GM23338 (cell line): Measurements from ENCODE around the gene PDSS2. TPM values are rescaled to one million over a fixed set of nuclear protein-coding genes. Genes with fewer than 3 reads are reported as not detected.

Experiments
- ATAC-seq: fragments of 200-7000 bp; cut with Tn5 transposase; 3 replicates; pipeline ENCODE4 v1.9.1; 2020
- DNase-seq: peaks from one replicate; pipeline ENCODE4 v3.0.0-alpha.2; 2015; ENCODE audit warnings: low spot score
- H2AFZ ChIP-seq: fragments of 200-600 bp; sonication (generic); 2 replicates; pipeline ENCODE4 v1.8.0; 2016; ENCODE audit warnings: antibody characterized with exemption, mild to moderate bottlenecking, moderate library complexity
- H3F3A ChIP-seq: fragments of 200-600 bp; sonication (generic); replicated peaks from 2 replicates; pipeline ENCODE4 v1.8.0; 2017; ENCODE audit warnings: antibody characterized with exemption, mixed run types, low read depth
- H3K27ac ChIP-seq: fragments of 200-600 bp; sonication (generic); 2 replicates; pipeline ENCODE4 v1.6.1; 2016; ENCODE audit warnings: low read depth
- H3K27me3 ChIP-seq: fragments of 200-600 bp; sonication (generic); 2 replicates; pipeline ENCODE4 v1.8.0; 2016; ENCODE audit warnings: mild to moderate bottlenecking, mixed run types, moderate library complexity; ENCODE audit not compliant: insufficient read depth
- H3K36me3 ChIP-seq: fragments of 200-600 bp; sonication (generic); 2 replicates; pipeline ENCODE4 v1.8.0; 2016; ENCODE audit warnings: mild to moderate bottlenecking; ENCODE audit not compliant: insufficient read depth
- H3K4me1 ChIP-seq: fragments of 200-600 bp; sonication (generic); 2 replicates; pipeline ENCODE4 v1.8.0; 2016; ENCODE audit warnings: mild to moderate bottlenecking, moderate library complexity; ENCODE audit not compliant: insufficient read depth
- H3K4me2 ChIP-seq: fragments of 200-600 bp; sonication (generic); 2 replicates; pipeline ENCODE4 v1.7.1; 2017; ENCODE audit warnings: mixed run types
- H3K4me3 ChIP-seq: fragments of 200-600 bp; sonication (generic); 2 replicates; pipeline ENCODE4 v1.6.1; 2016; ENCODE audit warnings: mixed run types
- H3K79me2 ChIP-seq: fragments of 200-600 bp; sonication (generic); replicated peaks from 2 replicates; pipeline ENCODE4 v1.8.0; 2017; ENCODE audit warnings: mild to moderate bottlenecking; ENCODE audit not compliant: insufficient read depth
- H3K9me2 ChIP-seq: fragments of 200-600 bp; sonication (generic); 2 replicates; pipeline ENCODE4 v1.8.0; 2017; ENCODE audit not compliant: insufficient read depth
- H4K20me1 ChIP-seq: fragments of 200-600 bp; sonication (generic); replicated peaks from 2 replicates; pipeline ENCODE4 v1.8.0; 2017; ENCODE audit warnings: mild to moderate bottlenecking; ENCODE audit not compliant: insufficient read depth
- H3K27ac Mint-ChIP-seq: 2 replicates; pipeline ENCODE4 v1.8.0; 2020; ENCODE audit warnings: inconsistent platforms, mild to moderate bottlenecking, moderate library complexity, mixed read lengths
- H3K27me3 Mint-ChIP-seq: 3 replicates; pipeline ENCODE4 v1.8.0; 2022; ENCODE audit warnings: low read depth, mild to moderate bottlenecking, moderate library complexity, mixed read lengths, inconsistent platforms; ENCODE audit not compliant: insufficient read depth, poor library complexity
- H3K36me3 Mint-ChIP-seq: 3 replicates; pipeline ENCODE4 v1.8.0; 2021; ENCODE audit warnings: low read depth, mild to moderate bottlenecking, inconsistent platforms, moderate library complexity, mixed read lengths
- H3K4me1 Mint-ChIP-seq: 3 replicates; pipeline ENCODE4 v1.8.0; 2020; ENCODE audit warnings: mild to moderate bottlenecking, inconsistent platforms, mixed read lengths
- H3K4me3 Mint-ChIP-seq: 3 replicates; pipeline ENCODE4 v1.8.0; 2021; ENCODE audit warnings: moderate library complexity, mild to moderate bottlenecking, inconsistent platforms, mixed read lengths
- H3K9me3 Mint-ChIP-seq: 3 replicates; pipeline ENCODE4 v1.8.0; 2020; ENCODE audit warnings: moderate library complexity, mild to moderate bottlenecking, inconsistent platforms, mixed read lengths
- CREB1 ChIP-seq: fragments of 250-450 bp; sonication (Bioruptor Pico); IDR thresholded peaks from 2 replicates; pipeline ENCODE4 v1.5.0; 2020; ENCODE audit warnings: low read depth, mild to moderate bottlenecking, moderate library complexity
- EZH2 ChIP-seq: fragments of 200-600 bp; sonication (generic); IDR thresholded peaks from one replicate; pipeline ENCODE4 v1.8.0; 2017; ENCODE audit warnings: antibody characterized with exemption, mild to moderate bottlenecking, low read depth; ENCODE audit not compliant: unreplicated experiment
- EZH2phosphoT487 ChIP-seq: fragments of 200-600 bp; sonication (generic); IDR thresholded peaks from one replicate; pipeline ENCODE4 v1.8.1; 2018; ENCODE audit warnings: antibody characterized with exemption; ENCODE audit not compliant: unreplicated experiment
- JUNB ChIP-seq: IDR thresholded peaks from one replicate; pipeline ENCODE4 v1.6.1; 2016; ENCODE audit warnings: antibody characterized with exemption; ENCODE audit not compliant: unreplicated experiment
- NANOG ChIP-seq: IDR thresholded peaks from 2 replicates; pipeline ENCODE4 v1.6.1; 2016; ENCODE audit warnings: antibody characterized with exemption, borderline replicate concordance
- POLR2AphosphoS5 ChIP-seq: IDR thresholded peaks from 2 replicates; pipeline ENCODE4 v1.6.1; 2016; ENCODE audit warnings: antibody characterized with exemption, low read depth
- STAT1 ChIP-seq: IDR thresholded peaks from one replicate; pipeline ENCODE4 v1.6.1; 2016; ENCODE audit warnings: antibody characterized with exemption; ENCODE audit not compliant: unreplicated experiment
- ZNF114 ChIP-seq: fragments of 250-450 bp; sonication (Bioruptor Pico); IDR thresholded peaks from 2 replicates; pipeline ENCODE4 v1.5.0; 2020; ENCODE audit warnings: mild to moderate bottlenecking, moderate library complexity
- ZNF331 ChIP-seq: fragments of 250-450 bp; sonication (Bioruptor Pico); IDR thresholded peaks from 2 replicates; pipeline ENCODE4 v1.5.0; 2020; ENCODE audit warnings: low read depth, mild to moderate bottlenecking, moderate library complexity
- polyA plus RNA-seq: library from polyadenylated mRNA; unstranded; fragments of >200 nt; fragmentation: Nextera tagmentation; extraction: Ambion mirVana; gene quantifications from 2 replicates; pipeline ENCODE4 v1.2.1, GENCODE V29; 2016
- total RNA-seq: library from RNA; depleted of rRNA; stranded (reverse); fragments of >200 nt; shearing (Covaris generic); gene quantifications from 2 replicates; pipeline ENCODE4 v1.2.3, GENCODE V29; 2014
- TF ChIP-seq, protein P1 (sequence below): IDR thresholded peaks from 2 replicates; pipeline ENCODE4 v1.6.1; 2016; ENCODE audit warnings: antibody characterized with exemption
- TF ChIP-seq, protein P2 (sequence below), 2 experiments: fragments of 200-600 bp in 1 of 2; sonication (generic) in 1 of 2; conservative IDR thresholded peaks; 2 replicates each; pipeline versions ENCODE4 v1.5.1 to v1.6.1; 2016 to 2017; ENCODE audit warnings: antibody characterized with exemption in 2 of 2, low read depth in 2 of 2, mild to moderate bottlenecking in 2 of 2, moderate library complexity in 1 of 2
- TF ChIP-seq, protein P3 (sequence below): IDR thresholded peaks from one replicate; pipeline ENCODE4 v1.6.1; 2018; ENCODE audit warnings: antibody characterized with exemption; ENCODE audit not compliant: unreplicated experiment

The PDSS2 gene
- total and polyA plus RNA-seq, 2 experiments from 2014 or later: 7.3 to 16.7 TPM

DNA sequence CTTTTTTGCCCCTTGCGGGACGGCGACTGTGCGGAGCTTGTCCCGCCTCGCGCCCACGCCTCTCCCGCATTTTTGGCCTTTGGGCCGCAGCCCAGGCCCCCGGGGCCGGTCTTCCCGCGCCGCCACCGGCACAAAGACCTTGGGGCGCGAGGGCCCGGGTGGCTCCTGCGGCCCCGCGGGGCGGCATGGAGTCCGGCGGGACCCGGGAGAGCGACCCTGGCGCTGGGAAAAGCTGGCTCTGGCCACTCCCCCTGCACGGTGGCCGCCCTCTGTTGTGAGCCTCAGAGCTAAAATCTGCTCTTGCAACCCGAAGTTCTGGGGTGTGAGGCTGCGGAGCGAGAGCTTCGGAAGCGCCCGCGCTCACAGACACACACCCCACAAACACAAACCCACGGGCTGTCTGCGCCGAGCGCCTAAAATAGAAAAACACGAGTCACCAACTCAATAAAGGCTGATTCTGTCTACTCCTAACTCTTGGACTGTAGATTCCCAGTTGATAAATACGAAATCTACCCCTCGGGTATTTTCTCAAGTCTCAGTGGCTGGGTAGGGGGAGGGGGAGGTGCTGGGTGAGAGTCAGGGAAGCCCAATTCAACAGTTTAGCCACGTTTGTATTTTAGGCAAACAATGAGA, 343.6 kb downstream of the PDSS2 start:
- Histone ChIP-seq H2AFZ (no peak overlapping the region), H3K27ac (peak overlapping the region; percentile 99), H3K9me2 (no peaks in the 10 kb centered on the region), H3K4me2 (peak overlapping the region; percentile 69), H3K27me3 (no peaks in the 10 kb centered on the region), H3K36me3 (no peaks in the 10 kb centered on the region), H3K79me2 (peaks cover 33% of the 10 kb centered on the region), H3K4me1 (peaks cover 25% of the 10 kb centered on the region), H3K4me3 (peak overlapping the region; percentile 57), H4K20me1 (no peaks in the 10 kb centered on the region), H3F3A (peaks cover 5% of the 10 kb centered on the region; the same call in 1 of the 2 replicates)
- Mint-ChIP-seq H3K4me1 (peaks cover 41% of the 10 kb centered on the region), H3K4me3 (peak overlapping the region; percentile 75), H3K27ac (peak overlapping the region; percentile 99), H3K36me3 (peaks cover 32% of the 10 kb centered on the region), H3K9me3 (no peaks in the 10 kb centered on the region; the same call in 2 of the 3 replicates), H3K27me3 (peaks cover 19% of the 10 kb centered on the region)
- TF ChIP-seq JUNB: no peak
- TF ChIP-seq POLR2AphosphoS5: peak; percentile 65
- no peak for TF ChIP-seq CREB1 (CRISPR knock-in tag)
- TF ChIP-seq, protein P1, sequence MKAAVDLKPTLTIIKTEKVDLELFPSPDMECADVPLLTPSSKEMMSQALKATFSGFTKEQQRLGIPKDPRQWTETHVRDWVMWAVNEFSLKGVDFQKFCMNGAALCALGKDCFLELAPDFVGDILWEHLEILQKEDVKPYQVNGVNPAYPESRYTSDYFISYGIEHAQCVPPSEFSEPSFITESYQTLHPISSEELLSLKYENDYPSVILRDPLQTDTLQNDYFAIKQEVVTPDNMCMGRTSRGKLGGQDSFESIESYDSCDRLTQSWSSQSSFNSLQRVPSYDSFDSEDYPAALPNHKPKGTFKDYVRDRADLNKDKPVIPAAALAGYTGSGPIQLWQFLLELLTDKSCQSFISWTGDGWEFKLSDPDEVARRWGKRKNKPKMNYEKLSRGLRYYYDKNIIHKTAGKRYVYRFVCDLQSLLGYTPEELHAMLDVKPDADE: no peak
- ATAC-seq: peak; percentile 62
- DNase-seq: peak; percentile 81

DNA sequence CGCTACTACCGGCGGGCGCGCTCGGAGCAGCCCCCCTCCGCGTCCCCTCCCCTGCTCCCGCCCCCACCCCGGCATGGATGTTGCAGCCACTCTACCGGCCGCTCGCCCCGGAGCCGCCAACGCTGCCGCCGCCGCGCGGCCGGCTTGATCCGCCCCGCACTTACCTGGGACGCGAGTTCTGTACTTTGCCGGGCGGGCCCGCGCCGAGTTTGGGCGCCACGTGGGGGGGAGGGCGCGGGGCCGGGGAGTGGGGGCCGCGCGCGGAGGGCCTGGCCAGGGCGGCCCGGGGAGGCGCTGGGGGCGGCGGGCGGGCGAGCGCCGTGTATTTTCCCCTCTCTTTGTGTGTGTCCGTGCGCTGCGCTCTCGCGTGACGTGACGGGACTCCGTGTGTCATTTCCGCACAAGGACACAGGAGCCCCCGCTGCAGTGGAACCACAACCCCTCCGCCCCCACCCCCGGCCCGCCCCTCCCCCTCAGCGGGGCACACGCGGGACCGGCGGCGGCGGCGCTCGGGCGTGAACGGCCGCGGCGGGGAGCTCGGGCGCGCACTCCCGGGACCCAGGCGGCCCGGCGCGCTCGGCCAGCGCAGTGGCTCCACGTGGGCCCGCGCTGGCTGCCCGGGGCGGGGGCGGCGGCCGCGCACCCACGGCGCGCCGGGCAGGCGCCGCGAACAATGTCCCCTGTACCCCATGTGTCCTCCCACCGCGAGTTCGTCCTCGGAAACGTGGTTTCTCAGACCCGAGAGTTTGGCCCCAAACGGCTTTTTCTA, 344.3 kb downstream of the PDSS2 start, which contains the start of gene BEND3:
BEND3 (minus strand) TSS at position 590 of the 769 bp plus-strand sequence. CDS start 16,230 bp downstream, outside the sequence.
- peaks cover 40% of the 10 kb centered on the region for H3K79me2 ChIP-seq
- H3K9me3 Mint-ChIP-seq: no peaks in the 10 kb centered on the region; the same call in 2 of the 3 replicates
- H3F3A ChIP-seq: peaks cover 5% of the 10 kb centered on the region; the same call in 1 of the 2 replicates
- H2AFZ ChIP-seq: no peak within 1 kb of the TSS
- ATAC-seq (no peak), DNase-seq (peak; percentile 69)
- peak within 1 kb of the TSS; percentile 60 for H3K4me3 ChIP-seq
- no peaks in the 10 kb centered on the region for H3K36me3 ChIP-seq
- no peaks in the 10 kb centered on the region for H3K27me3 ChIP-seq
- no peaks in the 10 kb centered on the region for H3K9me2 ChIP-seq
- H3K27ac ChIP-seq: peak within 1 kb of the TSS; percentile 99
- peaks cover 43% of the 10 kb centered on the region for H3K4me1 Mint-ChIP-seq
- H3K4me1 ChIP-seq: peaks cover 25% of the 10 kb centered on the region
- H3K27me3 Mint-ChIP-seq: peaks cover 19% of the 10 kb centered on the region
- peak within 1 kb of the TSS; percentile 75 for H3K4me3 Mint-ChIP-seq
- peak within 1 kb of the TSS; percentile 99 for H3K27ac Mint-ChIP-seq
- H4K20me1 ChIP-seq: no peaks in the 10 kb centered on the region
- H3K4me2 ChIP-seq: peak within 1 kb of the TSS; percentile 80
- peaks cover 34% of the 10 kb centered on the region for H3K36me3 Mint-ChIP-seq
- TF ChIP-seq JUNB: no peak
- TF ChIP-seq, protein P2, sequence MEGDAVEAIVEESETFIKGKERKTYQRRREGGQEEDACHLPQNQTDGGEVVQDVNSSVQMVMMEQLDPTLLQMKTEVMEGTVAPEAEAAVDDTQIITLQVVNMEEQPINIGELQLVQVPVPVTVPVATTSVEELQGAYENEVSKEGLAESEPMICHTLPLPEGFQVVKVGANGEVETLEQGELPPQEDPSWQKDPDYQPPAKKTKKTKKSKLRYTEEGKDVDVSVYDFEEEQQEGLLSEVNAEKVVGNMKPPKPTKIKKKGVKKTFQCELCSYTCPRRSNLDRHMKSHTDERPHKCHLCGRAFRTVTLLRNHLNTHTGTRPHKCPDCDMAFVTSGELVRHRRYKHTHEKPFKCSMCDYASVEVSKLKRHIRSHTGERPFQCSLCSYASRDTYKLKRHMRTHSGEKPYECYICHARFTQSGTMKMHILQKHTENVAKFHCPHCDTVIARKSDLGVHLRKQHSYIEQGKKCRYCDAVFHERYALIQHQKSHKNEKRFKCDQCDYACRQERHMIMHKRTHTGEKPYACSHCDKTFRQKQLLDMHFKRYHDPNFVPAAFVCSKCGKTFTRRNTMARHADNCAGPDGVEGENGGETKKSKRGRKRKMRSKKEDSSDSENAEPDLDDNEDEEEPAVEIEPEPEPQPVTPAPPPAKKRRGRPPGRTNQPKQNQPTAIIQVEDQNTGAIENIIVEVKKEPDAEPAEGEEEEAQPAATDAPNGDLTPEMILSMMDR (conservative IDR thresholded peaks at IDR 0.05; ENCODE audit: low read depth in 2 of 2): no peak
- TF ChIP-seq CREB1 (CRISPR knock-in tag): no peak
- TF ChIP-seq POLR2AphosphoS5: no peak; the same call in 1 of the 2 replicates
- TF ChIP-seq ZNF114 (CRISPR knock-in tag): no peak
- TF ChIP-seq, protein P1: no peak
- TF ChIP-seq NANOG: no peak
- TF ChIP-seq, protein P3, sequence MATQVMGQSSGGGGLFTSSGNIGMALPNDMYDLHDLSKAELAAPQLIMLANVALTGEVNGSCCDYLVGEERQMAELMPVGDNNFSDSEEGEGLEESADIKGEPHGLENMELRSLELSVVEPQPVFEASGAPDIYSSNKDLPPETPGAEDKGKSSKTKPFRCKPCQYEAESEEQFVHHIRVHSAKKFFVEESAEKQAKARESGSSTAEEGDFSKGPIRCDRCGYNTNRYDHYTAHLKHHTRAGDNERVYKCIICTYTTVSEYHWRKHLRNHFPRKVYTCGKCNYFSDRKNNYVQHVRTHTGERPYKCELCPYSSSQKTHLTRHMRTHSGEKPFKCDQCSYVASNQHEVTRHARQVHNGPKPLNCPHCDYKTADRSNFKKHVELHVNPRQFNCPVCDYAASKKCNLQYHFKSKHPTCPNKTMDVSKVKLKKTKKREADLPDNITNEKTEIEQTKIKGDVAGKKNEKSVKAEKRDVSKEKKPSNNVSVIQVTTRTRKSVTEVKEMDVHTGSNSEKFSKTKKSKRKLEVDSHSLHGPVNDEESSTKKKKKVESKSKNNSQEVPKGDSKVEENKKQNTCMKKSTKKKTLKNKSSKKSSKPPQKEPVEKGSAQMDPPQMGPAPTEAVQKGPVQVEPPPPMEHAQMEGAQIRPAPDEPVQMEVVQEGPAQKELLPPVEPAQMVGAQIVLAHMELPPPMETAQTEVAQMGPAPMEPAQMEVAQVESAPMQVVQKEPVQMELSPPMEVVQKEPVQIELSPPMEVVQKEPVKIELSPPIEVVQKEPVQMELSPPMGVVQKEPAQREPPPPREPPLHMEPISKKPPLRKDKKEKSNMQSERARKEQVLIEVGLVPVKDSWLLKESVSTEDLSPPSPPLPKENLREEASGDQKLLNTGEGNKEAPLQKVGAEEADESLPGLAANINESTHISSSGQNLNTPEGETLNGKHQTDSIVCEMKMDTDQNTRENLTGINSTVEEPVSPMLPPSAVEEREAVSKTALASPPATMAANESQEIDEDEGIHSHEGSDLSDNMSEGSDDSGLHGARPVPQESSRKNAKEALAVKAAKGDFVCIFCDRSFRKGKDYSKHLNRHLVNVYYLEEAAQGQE: no peak
- TF ChIP-seq ZNF331: no peak
- no peak for TF ChIP-seq EZH2
- TF ChIP-seq EZH2phosphoT487: no peak
- TF ChIP-seq STAT1: no peak
